ENCODE results near the gene TEAD1. TPM values are rescaled to one million over a fixed set of nuclear protein-coding genes. Genes with fewer than 3 reads are reported as not detected.

TEAD1 gene
- polyA plus RNA-seq, 1 donor (not counting 4 experiments of a cell fraction or from before 2014, with no cell fraction given) = 32.7 TPM

DNA sequence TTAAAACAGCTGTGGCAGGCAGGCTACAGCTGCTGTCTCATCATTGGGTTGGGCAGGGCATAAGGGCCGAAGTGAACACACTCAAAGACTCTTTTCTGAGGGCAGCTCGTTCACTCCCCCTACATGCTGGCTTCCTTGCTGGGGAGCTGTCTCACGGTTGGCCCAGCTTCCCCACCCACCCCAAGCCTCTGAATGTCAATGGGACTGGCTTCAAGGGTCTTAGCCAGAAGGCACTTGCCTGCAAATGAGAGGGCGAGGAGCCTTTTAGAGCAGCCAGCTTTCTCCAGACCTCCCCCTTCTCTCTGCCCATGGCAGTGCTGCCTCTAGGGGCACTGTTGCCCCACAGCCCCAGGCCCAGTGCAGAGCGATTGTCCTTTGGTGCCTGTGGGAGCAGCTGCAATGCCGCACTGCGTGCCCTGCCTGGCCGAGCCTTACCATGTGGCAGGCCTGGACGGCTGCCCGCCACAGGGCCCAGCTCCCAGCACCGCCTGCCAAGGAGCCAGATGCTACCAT, 240.2 kb downstream of the TEAD1 start:
- Histone ChIP-seq H3K4me3 (ENCODE audit: control insufficient read depth in 2 of 3, extremely low read depth in 1 of 3, insufficient read depth in 2 of 3, low read depth in 1 of 3, low read length in 3 of 3) (no peak overlapping the region), H3K27me3 (ENCODE audit: control insufficient read depth, extremely low read depth, insufficient read depth, low read length) (no peaks in the 10 kb centered on the region), H2AFZ (ENCODE audit: control insufficient read depth, low read length) (no peak overlapping the region), H4K20me1 (ENCODE audit: control insufficient read depth, extremely low read depth, insufficient read depth, low read length) (peaks cover 4% of the 10 kb centered on the region), H3K27ac (ENCODE audit: control insufficient read depth, insufficient read depth, low read length) (no peak overlapping the region), H3K4me2 (ENCODE audit: control insufficient read depth, extremely low read depth, insufficient read depth, low read depth, low read length) (no peak overlapping the region), H3K79me2 (ENCODE audit: control insufficient read depth, insufficient read depth, low read length) (no peaks in the 10 kb centered on the region), H3K9ac (ENCODE audit: control insufficient read depth, extremely low read depth, insufficient read depth, low read length) (no peak overlapping the region), H3K4me1 (ENCODE audit: control insufficient read depth, extremely low read depth, insufficient read depth, low read length) (no peaks in the 10 kb centered on the region), H3K9me3 (ENCODE audit: control insufficient read depth, low read depth, low read length) (no peaks in the 10 kb centered on the region), H3K36me3 (ENCODE audit: control insufficient read depth in 2 of 2, extremely low read depth in 1 of 2, insufficient read depth in 2 of 2, low read length in 2 of 2) (peaks cover 6 to 27% of the 10 kb centered on the region in 2 experiments), H3K9me1 (ENCODE audit: control insufficient read depth, extremely low read depth, insufficient read depth, low read length) (no peaks in the 10 kb centered on the region)
- DNase-seq (ENCODE audit: low read depth, low spot score) = no peak
- dilution Hi-C loops (cut with MboI; ENCODE audit: extremely low pct_ligation_motif_present, low sequenced_read_pairs) = no loop called here
- TF ChIP-seq EZH2 (IDR thresholded peaks at IDR 0.05; ENCODE audit: low read length) (no peak), CTCF (optimal IDR thresholded peaks at IDR 0.05 in 1 of 3, IDR thresholded peaks at IDR 0.05 in 1 of 3, conservative IDR thresholded peaks at IDR 0.05 in 1 of 3; ENCODE audit: extremely low read depth in 1 of 3, insufficient read depth in 2 of 3, low read length in 3 of 3) (peak; percentile 59 to 82 (median 74))
- no peak for FAIRE-seq

- Histone ChIP-seq H3K4me1 (ENCODE audit: control insufficient read depth, extremely low read depth, insufficient read depth, low read length) (no peaks in the 10 kb centered on the region), H3K27me3 (ENCODE audit: control insufficient read depth, extremely low read depth, insufficient read depth, low read length) (no peaks in the 10 kb centered on the region), H3K79me2 (ENCODE audit: control insufficient read depth, insufficient read depth, low read length) (no peaks in the 10 kb centered on the region), H3K4me2 (ENCODE audit: control insufficient read depth, extremely low read depth, insufficient read depth, low read depth, low read length) (no peak overlapping the region), H3K36me3 (ENCODE audit: control insufficient read depth in 2 of 2, extremely low read depth in 1 of 2, insufficient read depth in 2 of 2, low read length in 2 of 2) (peaks cover 6 to 27% of the 10 kb centered on the region in 2 experiments), H3K4me3 (ENCODE audit: control insufficient read depth in 2 of 3, extremely low read depth in 1 of 3, insufficient read depth in 2 of 3, low read depth in 1 of 3, low read length in 3 of 3) (no peak overlapping the region), H3K9me3 (ENCODE audit: control insufficient read depth, low read depth, low read length) (no peaks in the 10 kb centered on the region), H4K20me1 (ENCODE audit: control insufficient read depth, extremely low read depth, insufficient read depth, low read length) (peaks cover 4% of the 10 kb centered on the region), H3K9me1 (ENCODE audit: control insufficient read depth, extremely low read depth, insufficient read depth, low read length) (no peaks in the 10 kb centered on the region), H3K9ac (ENCODE audit: control insufficient read depth, extremely low read depth, insufficient read depth, low read length) (no peak overlapping the region), H3K27ac (ENCODE audit: control insufficient read depth, insufficient read depth, low read length) (no peak overlapping the region), H2AFZ (ENCODE audit: control insufficient read depth, low read length) (no peak overlapping the region)
- dilution Hi-C loops (cut with MboI; ENCODE audit: extremely low pct_ligation_motif_present, low sequenced_read_pairs) = no loop called here
- no peak for TF ChIP-seq EZH2 (IDR thresholded peaks at IDR 0.05; ENCODE audit: low read length)
- TF ChIP-seq CTCF (optimal IDR thresholded peaks at IDR 0.05 in 1 of 3, IDR thresholded peaks at IDR 0.05 in 1 of 3, conservative IDR thresholded peaks at IDR 0.05 in 1 of 3; ENCODE audit: extremely low read depth in 1 of 3, insufficient read depth in 2 of 3, low read length in 3 of 3) = no peak
- FAIRE-seq (no peak), DNase-seq (ENCODE audit: low read depth, low spot score) (no peak)
These were observed 240.9 kb downstream of the TEAD1 start for GRCh38 chr11:12915093-12915492.
